BLaER1 treated with 17β-estradiol and CSF1 and Interleukin-3, amounts not matched to agents 10 nM and 100 nM (cell line): ENCODE data around the gene RSU1.

Experiments used
- H3K27ac ChIP-seq, 11 experiments: shearing (Covaris generic); formaldehyde crosslinking; 2 replicates each; pipeline ENCODE4 v1.8.1; 2022
- H3K27me3 ChIP-seq, 11 experiments: shearing (Covaris generic); formaldehyde crosslinking; 2 replicates each; pipeline ENCODE4 v1.8.1; 2022
- H3K36me3 ChIP-seq, 11 experiments: shearing (Covaris generic); formaldehyde crosslinking; 2 replicates each; pipeline ENCODE4 v1.8.1; 2022
- H3K4me1 ChIP-seq, 10 experiments: shearing (Covaris generic); formaldehyde crosslinking; 2 replicates each; pipeline ENCODE4 v1.8.1; 2022
- H3K4me2 ChIP-seq, 11 experiments: shearing (Covaris generic); formaldehyde crosslinking; 2 replicates each; pipeline ENCODE4 v1.8.1; 2022
- H3K4me3 ChIP-seq, 10 experiments: shearing (Covaris generic); formaldehyde crosslinking; 2 replicates each; pipeline ENCODE4 v1.8.1; 2022
- H3K9ac ChIP-seq, 11 experiments: shearing (Covaris generic); formaldehyde crosslinking; 2 replicates each; pipeline ENCODE4 v1.8.1; 2022
- H3K9me3 ChIP-seq, 11 experiments: shearing (Covaris generic); formaldehyde crosslinking; replicated peaks in 1 of 11; 2 replicates each; pipeline ENCODE4 v1.8.1; 2022
- H4K20me1 ChIP-seq, 11 experiments: shearing (Covaris generic); formaldehyde crosslinking; 2 replicates each; pipeline ENCODE4 v1.8.1; 2022
- Cebpa-rat ChIP-seq, 11 experiments: shearing (Covaris generic); IDR thresholded peaks; 2 replicates each; pipeline ENCODE4 v1.8.1; 2022

Gene RSU1

GRCh38 chr10:16559236-16559773 lies 257.9 kb downstream of the RSU1 start:
- Histone ChIP-seq H3K9me3 (peaks cover 0 to 16% (median 8%) of the 10 kb centered on the region in 11 experiments; a peak in 9 of 22 replicates), H3K36me3 (no peaks in the 10 kb centered on the region), H3K4me1 (no peaks in the 10 kb centered on the region; a peak in 1 of 20 replicates), H3K4me2 (no peak overlapping the region), H3K9ac (no peak overlapping the region), H3K4me3 (no peak overlapping the region), H3K27me3 (no peaks in the 10 kb centered on the region), H3K27ac (no peak overlapping the region), H4K20me1 (no peaks in the 10 kb centered on the region)
- no peak for TF ChIP-seq Cebpa-rat (IDR thresholded peaks at IDR 0.05)

- no peaks in the 10 kb centered on the region for H3K36me3 ChIP-seq
- H4K20me1 ChIP-seq, result no peaks in the 10 kb centered on the region
- H3K27ac ChIP-seq, result no peak overlapping the region
- H3K9ac ChIP-seq, result no peak overlapping the region
- no peak overlapping the region for H3K4me3 ChIP-seq
- H3K4me2 ChIP-seq, result no peak overlapping the region
- no peaks in the 10 kb centered on the region for H3K27me3 ChIP-seq
- H3K9me3 ChIP-seq, result peaks cover 5 to 17% (median 12%) of the 10 kb centered on the region in 11 experiments; a peak in 14 of 22 replicates
- TF ChIP-seq Cebpa-rat (IDR thresholded peaks at IDR 0.05), result no peak
- no peaks in the 10 kb centered on the region for H3K4me1 ChIP-seq
Measured at GRCh38 chr10:16547973-16548372, 269.3 kb downstream of the RSU1 start.

DNA sequence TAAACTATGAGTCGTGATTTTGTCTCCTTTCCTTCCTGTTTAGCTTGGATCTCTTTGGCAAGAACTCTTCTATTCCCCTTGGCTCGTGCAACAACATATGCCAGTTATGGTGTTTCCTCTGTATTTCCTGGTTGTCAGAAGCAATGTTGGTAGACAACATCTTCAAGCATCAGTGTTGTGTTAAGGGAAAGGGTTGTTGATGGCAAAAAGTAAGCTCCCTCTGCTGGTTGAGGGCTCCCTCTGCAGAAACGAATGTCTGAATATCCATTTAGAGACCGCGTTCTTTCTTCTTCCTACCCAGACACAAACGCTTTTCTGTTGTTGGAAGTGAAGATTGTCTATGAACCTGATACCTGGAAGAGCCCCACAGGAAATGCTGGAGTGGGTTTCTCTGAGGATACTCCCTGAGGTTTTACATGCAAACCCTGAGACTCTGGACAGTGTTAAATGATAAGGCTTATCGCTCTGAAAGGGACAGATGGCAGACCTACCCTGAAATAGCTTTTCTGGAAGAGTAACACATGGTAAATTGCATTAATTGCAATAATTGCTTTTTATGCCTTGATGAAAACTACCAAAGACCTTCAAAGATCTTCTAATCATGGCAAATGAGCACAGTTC lies 272.0 kb downstream of the RSU1 start:
- H3K36me3 ChIP-seq, result no peaks in the 10 kb centered on the region
- H3K27ac ChIP-seq, result no peak overlapping the region
- no peak for TF ChIP-seq Cebpa-rat (IDR thresholded peaks at IDR 0.05)
- no peaks in the 10 kb centered on the region for H3K27me3 ChIP-seq
- no peak overlapping the region for H3K9ac ChIP-seq
- no peaks in the 10 kb centered on the region for H3K4me1 ChIP-seq
- no peak overlapping the region for H3K4me2 ChIP-seq
- peaks cover 4 to 11% (median 9%) of the 10 kb centered on the region in 11 experiments; a peak in 13 of 22 replicates for H3K9me3 ChIP-seq
- no peak overlapping the region for H3K4me3 ChIP-seq
- H4K20me1 ChIP-seq, result no peaks in the 10 kb centered on the region

GRCh38 chr10:16544591-16544990 lies 272.6 kb downstream of the RSU1 start:
- H4K20me1 ChIP-seq, result no peaks in the 10 kb centered on the region
- no peak overlapping the region for H3K27ac ChIP-seq
- H3K9me3 ChIP-seq, result peaks cover 0 to 4% (median 3%) of the 10 kb centered on the region in 11 experiments; a peak in 8 of 22 replicates
- H3K27me3 ChIP-seq, result no peaks in the 10 kb centered on the region
- no peak overlapping the region for H3K9ac ChIP-seq
- H3K4me3 ChIP-seq, result no peak overlapping the region
- no peak overlapping the region for H3K4me2 ChIP-seq
- TF ChIP-seq Cebpa-rat (IDR thresholded peaks at IDR 0.05), result no peak
- no peaks in the 10 kb centered on the region for H3K4me1 ChIP-seq
- H3K36me3 ChIP-seq, result no peaks in the 10 kb centered on the region

GRCh38 chr10:16544099-16544498 lies 273.1 kb downstream of the RSU1 start:
- Histone ChIP-seq H3K4me1 (no peaks in the 10 kb centered on the region), H3K27ac (no peak overlapping the region), H3K36me3 (no peaks in the 10 kb centered on the region), H3K4me2 (no peak overlapping the region), H3K9me3 (no peaks in the 10 kb centered on the region), H3K4me3 (no peak overlapping the region), H3K27me3 (no peaks in the 10 kb centered on the region), H4K20me1 (no peaks in the 10 kb centered on the region), H3K9ac (no peak overlapping the region)
- no peak for TF ChIP-seq Cebpa-rat (IDR thresholded peaks at IDR 0.05)
